H9 (cell line): Measurements from ENCODE around the gene PRSS1. TPM values are rescaled to one million over a fixed set of nuclear protein-coding genes. Genes with fewer than 3 reads are reported as not detected.

ENCODE experiments used
- DNase-seq: peaks from one replicate; pipeline ENCODE4 v3.0.0-alpha.2; 2017
- H2AFZ ChIP-seq: one replicate; pipeline ENCODE4 v1.6.1; 2013; ENCODE audit warnings: mild to moderate bottlenecking, low read length, control low read depth, moderate library complexity
- H2AK5ac ChIP-seq: 2 replicates; pipeline ENCODE4 v1.6.1; 2013; ENCODE audit warnings: low read length, control low read depth, mixed read lengths; ENCODE audit not compliant: insufficient read length
- H2BK120ac ChIP-seq: one replicate; pipeline ENCODE4 v1.6.1; 2013; ENCODE audit warnings: low read depth, mild to moderate bottlenecking, low read length, control low read depth, inconsistent platforms; ENCODE audit not compliant: poor library complexity, severe bottlenecking
- H2BK12ac ChIP-seq: 2 replicates; pipeline ENCODE4 v1.6.1; 2013; ENCODE audit warnings: low read length, control low read depth, mixed read lengths, low read depth; ENCODE audit not compliant: insufficient read length
- H2BK15ac ChIP-seq: 2 replicates; pipeline ENCODE4 v1.6.1; 2013; ENCODE audit warnings: low read depth, low read length, control low read depth
- H2BK20ac ChIP-seq: one replicate; pipeline ENCODE4 v1.6.1; 2013; ENCODE audit warnings: low read depth, mild to moderate bottlenecking, low read length, control low read depth, inconsistent platforms; ENCODE audit not compliant: poor library complexity, severe bottlenecking
- H2BK5ac ChIP-seq: 2 replicates; pipeline ENCODE4 v1.6.1; 2013; ENCODE audit warnings: low read length, control low read depth, mixed read lengths; ENCODE audit not compliant: insufficient read length
- H3K14ac ChIP-seq: 2 replicates; pipeline ENCODE4 v1.6.1; 2013; ENCODE audit warnings: low read length, control low read depth; ENCODE audit not compliant: insufficient read depth
- H3K18ac ChIP-seq: 2 replicates; pipeline ENCODE4 v1.6.1; 2013; ENCODE audit warnings: low read depth, mild to moderate bottlenecking, mixed read lengths, low read length, control low read depth; ENCODE audit not compliant: insufficient read length
- H3K23ac ChIP-seq: 2 replicates; pipeline ENCODE4 v1.6.1; 2013; ENCODE audit warnings: low read length, control low read depth, mixed read lengths, low read depth; ENCODE audit not compliant: insufficient read length
- H3K23me2 ChIP-seq: 2 replicates; pipeline ENCODE4 v1.6.1; 2013; ENCODE audit warnings: low read depth, mild to moderate bottlenecking, mixed read lengths, low read length, control low read depth; ENCODE audit not compliant: insufficient read length, poor library complexity, severe bottlenecking
- H3K27ac ChIP-seq: 2 replicates; pipeline ENCODE4 v1.5.1; 2013; ENCODE audit warnings: low read length, control low read depth, mixed read lengths, low read depth; ENCODE audit not compliant: insufficient read length
- H3K27me3 ChIP-seq: 2 replicates; pipeline ENCODE4 v1.6.1; 2013; ENCODE audit warnings: low read length, control low read depth, inconsistent platforms; ENCODE audit not compliant: insufficient read depth
- H3K4ac ChIP-seq: 2 replicates; pipeline ENCODE4 v1.6.1; 2013; ENCODE audit warnings: low read depth, mild to moderate bottlenecking, control low read depth, inconsistent platforms, low read length, moderate library complexity
- H3K4me1 ChIP-seq: 2 replicates; pipeline ENCODE4 v1.6.1; 2013; ENCODE audit warnings: low read length, control low read depth, inconsistent platforms; ENCODE audit not compliant: insufficient read depth
- H3K4me2 ChIP-seq: 2 replicates; pipeline ENCODE4 v1.6.1; 2013; ENCODE audit warnings: low read length, control low read depth, mixed read lengths; ENCODE audit not compliant: insufficient read length, insufficient read depth
- H3K56ac ChIP-seq: 2 replicates; pipeline ENCODE4 v1.6.1; 2013; ENCODE audit warnings: low read depth, mild to moderate bottlenecking, mixed read lengths, low read length, control low read depth; ENCODE audit not compliant: insufficient read length
- H3K79me1 ChIP-seq: 2 replicates; pipeline ENCODE4 v1.6.1; 2013; ENCODE audit warnings: low read depth, mild to moderate bottlenecking, moderate library complexity, low read length, control low read depth, inconsistent platforms; ENCODE audit not compliant: insufficient read depth, poor library complexity, severe bottlenecking
- H3K79me2 ChIP-seq: 2 replicates; pipeline ENCODE4 v1.6.1; 2013; ENCODE audit warnings: low read length, control low read depth, inconsistent platforms; ENCODE audit not compliant: insufficient read depth
- H3K9ac ChIP-seq: 2 replicates; pipeline ENCODE4 v1.6.1; 2013; ENCODE audit warnings: low read length, control low read depth, mixed read lengths; ENCODE audit not compliant: insufficient read length; ENCODE audit errors: extremely low read depth
- H3K9me3 ChIP-seq: one replicate; pipeline ENCODE4 v1.6.1; 2013; ENCODE audit warnings: low read depth, low read length, inconsistent platforms; ENCODE audit not compliant: control insufficient read depth
- H3T11ph ChIP-seq: one replicate; pipeline ENCODE4 v1.6.1; 2013; ENCODE audit warnings: mild to moderate bottlenecking, low read length, control low read depth, inconsistent platforms
- H4K20me1 ChIP-seq: one replicate; pipeline ENCODE4 v1.6.1; 2013; ENCODE audit not compliant: control insufficient read depth, insufficient read length, insufficient read depth
- H4K5ac ChIP-seq: 2 replicates; pipeline ENCODE4 v1.6.1; 2013; ENCODE audit warnings: low read depth, mild to moderate bottlenecking, mixed read lengths, low read length, control low read depth; ENCODE audit not compliant: insufficient read length
- H4K8ac ChIP-seq: replicated peaks from 2 replicates; pipeline ENCODE4 v1.6.1; 2013; ENCODE audit warnings: low read length, control low read depth, mixed read lengths, low read depth; ENCODE audit not compliant: insufficient read length
- H4K91ac ChIP-seq: 2 replicates; pipeline ENCODE4 v1.6.1; 2013; ENCODE audit warnings: low read depth, mild to moderate bottlenecking, moderate library complexity, mixed read lengths, low read length, control low read depth; ENCODE audit not compliant: insufficient read length
- H3K27ac Mint-ChIP-seq, 3 experiments: 2 replicates in 2 of 3; 3 replicates in 1 of 3; pipeline ENCODE4 v1.8.0; 2020 to 2021; ENCODE audit warnings: mixed read lengths in 3 of 3, mild to moderate bottlenecking in 1 of 3, moderate library complexity in 1 of 3
- H3K27me3 Mint-ChIP-seq: 2 replicates; pipeline ENCODE4 v1.8.0; 2021; ENCODE audit warnings: low read depth, mild to moderate bottlenecking, moderate library complexity, mixed read lengths
- H3K36me3 Mint-ChIP-seq, 3 experiments: 2 replicates in 2 of 3; 3 replicates in 1 of 3; pipeline ENCODE4 v1.8.0; 2020 to 2021; ENCODE audit warnings: low read depth in 3 of 3, mixed read lengths in 3 of 3; ENCODE audit not compliant: insufficient read depth in 1 of 3
- H3K4me1 Mint-ChIP-seq, 2 experiments: 2 replicates each; pipeline ENCODE4 v1.8.0; 2020; ENCODE audit warnings: mixed read lengths in 2 of 2
- H3K4me3 Mint-ChIP-seq, 2 experiments: 2 replicates in 1 of 2; 3 replicates in 1 of 2; pipeline ENCODE4 v1.8.0; 2020 to 2021; ENCODE audit warnings: mild to moderate bottlenecking in 2 of 2, mixed read lengths in 2 of 2, moderate library complexity in 1 of 2
- H3K9me3 Mint-ChIP-seq, 2 experiments: 2 replicates in 1 of 2; 3 replicates in 1 of 2; pipeline ENCODE4 v1.8.0; 2020; ENCODE audit warnings: mild to moderate bottlenecking in 2 of 2, mixed read lengths in 2 of 2, moderate library complexity in 1 of 2
- CTCF ChIP-seq: fragments of 200-600 bp; sonication (generic); conservative IDR thresholded peaks from 3 replicates; pipeline ENCODE4 v1.8.0; 2021; ENCODE audit warnings: antibody characterized with exemption, mild to moderate bottlenecking
- WGBS: extraction: QIAGEN DNeasy Blood & Tissue Kit; methylation state at CpG from one replicate; pipeline ENCODE4 v1.1.7; 2013; ENCODE audit warnings: missing lambda C conversion rate, low lambda C conversion rate, mixed read lengths; ENCODE audit not compliant: insufficient read length; ENCODE audit errors: extremely low coverage; 5-methylcytosine and 5-hydroxymethylcytosine counted together
- total RNA-seq: library from RNA; stranded (reverse); gene quantifications from 2 replicates; pipeline ENCODE4 v1.2.1, GENCODE V29; 2021

PRSS1 gene
- total RNA-seq, 1 experiment from 2014 or later, result not detected

GRCh38 chr7:142718313-142718712, 31.0 kb upstream of the PRSS1 start:
- H3K9me3 ChIP-seq, result no peaks in the 10 kb centered on the region
- H3K18ac ChIP-seq, result no peak overlapping the region
- H3K79me1 ChIP-seq, result no peaks in the 10 kb centered on the region
- Mint-ChIP-seq H3K27ac (no peak overlapping the region), H3K9me3 (no peaks in the 10 kb centered on the region), H3K36me3 (no peaks in the 10 kb centered on the region), H3K27me3 (no peaks in the 10 kb centered on the region), H3K4me1 (no peaks in the 10 kb centered on the region; a peak in 1 of 4 replicates), H3K4me3 (no peak overlapping the region)
- H4K20me1 ChIP-seq, result no peaks in the 10 kb centered on the region
- H3K56ac ChIP-seq, result no peak overlapping the region
- WGBS, result no CpG with 5 or more reads among the region's 1 CpG
- H3T11ph ChIP-seq, result no peak overlapping the region
- H3K4me1 ChIP-seq, result no peaks in the 10 kb centered on the region
- no peak for DNase-seq
- no peak overlapping the region for H2AFZ ChIP-seq
- no peak overlapping the region for H2AK5ac ChIP-seq
- H3K9ac ChIP-seq, result no peak overlapping the region
- H3K23me2 ChIP-seq, result no peaks in the 10 kb centered on the region
- no peak overlapping the region for H2BK15ac ChIP-seq
- H4K8ac ChIP-seq, result no peak overlapping the region
- no peaks in the 10 kb centered on the region for H3K79me2 ChIP-seq
- no peak overlapping the region for H2BK120ac ChIP-seq
- no peak overlapping the region for H3K4ac ChIP-seq
- H3K4me2 ChIP-seq, result no peak overlapping the region
- no peak overlapping the region for H2BK12ac ChIP-seq
- H3K23ac ChIP-seq, result no peak overlapping the region
- H3K14ac ChIP-seq, result no peak overlapping the region
- no peak for TF ChIP-seq CTCF
- no peak overlapping the region for H4K5ac ChIP-seq
- no peak overlapping the region for H2BK5ac ChIP-seq
- no peak overlapping the region for H3K27ac ChIP-seq
- no peaks in the 10 kb centered on the region for H3K27me3 ChIP-seq
- H4K91ac ChIP-seq, result no peak overlapping the region
- no peak overlapping the region for H2BK20ac ChIP-seq
